Heart right ventricle (tissue), 16 donors: ENCODE results near the gene LPCAT4. TPM values are rescaled to one million over a fixed set of nuclear protein-coding genes. Genes with fewer than 3 reads are reported as not detected.

Experiments used
- ATAC-seq, 8 donors: fragments of 200-7000 bp; cut with Tn5 transposase; one replicate each; pipeline ENCODE4 v1.9.1; 2020; ENCODE audit warnings: mild to moderate bottlenecking in 8 of 8, moderate library complexity in 8 of 8, moderate number of reproducible peaks in 1 of 8
- DNase-seq, 2 donors: peaks; one replicate each; pipeline ENCODE4 v3.0.0-alpha.2; 2020
- H3K27ac ChIP-seq, 10 donors: fragments of 200-600 bp; sonication (generic) in 2 of 10; one replicate each; pipeline versions ENCODE4 v1.5.0 to v1.8.0; 2020 to 2022; ENCODE audit warnings: mild to moderate bottlenecking in 3 of 10
- H3K27me3 ChIP-seq, 7 donors: fragments of 200-600 bp; one replicate each; pipeline ENCODE4 v1.8.0; 2021 to 2022; ENCODE audit warnings: mild to moderate bottlenecking in 2 of 7
- H3K36me3 ChIP-seq, 9 donors: fragments of 200-600 bp; sonication (generic) in 1 of 9; one replicate each; pipeline versions ENCODE4 v1.5.0 to v1.8.0; 2020 to 2022; ENCODE audit warnings: mild to moderate bottlenecking in 2 of 9
- H3K4me1 ChIP-seq, 9 donors: fragments of 200-600 bp; sonication (generic) in 1 of 9; one replicate each; pipeline versions ENCODE4 v1.5.0 to v1.8.0; 2020 to 2022; ENCODE audit warnings: mild to moderate bottlenecking in 4 of 9
- H3K4me3 ChIP-seq, 10 donors: fragments of 200-600 bp; sonication (generic) in 2 of 10; one replicate each; pipeline versions ENCODE4 v1.5.0 to v1.8.0; 2020 to 2022; ENCODE audit warnings: mild to moderate bottlenecking in 7 of 10, moderate library complexity in 2 of 10
- H3K9me3 ChIP-seq, 11 donors: fragments of 200-600 bp in 10 of 11; sonication (generic) in 2 of 11; one replicate each; pipeline versions ENCODE4 v1.5.0 to v1.8.0; 2013 to 2022; ENCODE audit warnings: mild to moderate bottlenecking in 2 of 11, control low read depth in 1 of 11, moderate library complexity in 1 of 11
- WGBS, 2 donors: extraction: QIAGEN DNeasy Blood & Tissue Kit; methylation state at CpG; one replicate each; pipeline ENCODE4 v1.1.7; 2013; ENCODE audit warnings: inconsistent platforms in 1 of 2; 5-methylcytosine and 5-hydroxymethylcytosine counted together
- intact Hi-C, 10 donors: fragments of 100-400 bp; cut with DNase I; formaldehyde crosslinking; loops; one replicate each; pipeline versions ENCODE4 v1.11.1 to v1.14.2; 2022
- polyA plus RNA-seq, 2 donors: library from polyadenylated mRNA; stranded (reverse); fragments of 200-250 nt; gene quantifications; one replicate each; pipeline ENCODE4 v1.2.3, GENCODE V29; 2013
- total RNA-seq, 10 donors: library from RNA; stranded (reverse); fragmentation: NEBNext Ultra II Directional in 3 of 10; extraction: Animal tissue kit (Norgen Biotek cat#: 25700) in 3 of 10; gene quantifications; one replicate each; pipeline versions ENCODE4 v1.2.1 to v1.2.4, GENCODE V29; 2021 to 2023
- TF ChIP-seq, protein P1 (sequence below), 9 donors: fragments of 200-600 bp; sonication (generic) in 2 of 9; IDR thresholded peaks; one replicate each; pipeline versions ENCODE4 v1.5.0 to v1.8.0; 2021 to 2022; ENCODE audit warnings: antibody characterized with exemption in 9 of 9, mild to moderate bottlenecking in 5 of 9, moderate library complexity in 1 of 9
- donor health status: Arrhythmogenic right ventricular cardiomyopathy.
- donor health status: ischemic (EF 13 %, LVEDD 7.1; RV severe dilation, severe dysfunction).
- donor health status: healthy with polysubstance abuse.
- donor health status: DM: no; HTN: yes; CAD: no.
- donor health status: DM: no; HTN: no; CAD: no.
- donor health status: ischemic (EF 25% LVEDD 6.9; RV normal size, moderate dysfunction).
- donor health status: ischemic (EF 25% LVEDD 5.7; RV mildly dilated, moderate dysfunction).
- donor health status: healthy.
- donor health status: DM: yes; HTN: yes; CAD: no.
- donor health status: Ischemic cardiomyopathy.
- donor health status: ischemic (EF 35%, LVEDD 5.7; RV mildly dilated, moderate dysfunction).
- donor health status: nonischemic (EF 11% LVEDD 7.7; RV severe dilation, severe dysfunction).
- donor health status: DM: yes; HTN: yes; CAD: no.
- donor health status: PGD.
- donor health status: ischemic (EF 29% LVEDD 5.4; RV normal size, mild dysfunction).
- donor health status: nonischemic (EF 23%, LVEDD 6.1; RV moderate dilation, normal function).

LPCAT4 gene
- total and polyA plus RNA-seq, 12 donors: 15.1 to 110 (median 50.6) TPM

DNA sequence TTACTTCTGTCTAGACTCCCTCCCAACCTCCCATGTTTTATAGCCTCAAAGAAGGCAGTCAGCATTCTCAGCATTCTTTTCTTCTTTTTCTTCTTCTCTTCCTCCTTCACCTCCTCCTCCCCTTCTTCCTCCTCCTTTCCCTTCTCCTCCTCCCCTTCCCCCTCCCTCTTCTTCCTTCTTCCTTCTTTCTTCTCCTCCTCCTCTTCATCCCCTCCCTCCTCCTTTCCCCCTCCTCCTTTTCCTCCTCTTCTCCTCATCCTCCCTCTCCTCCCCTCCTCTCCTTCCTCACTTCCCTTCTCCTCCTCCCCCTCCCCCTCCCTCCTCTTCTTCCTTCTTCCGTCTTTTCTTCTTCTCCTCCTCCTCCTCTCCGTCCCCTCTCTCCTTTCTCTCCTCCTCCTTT is 3.6 kb upstream of the LPCAT4 start:
- H3K27me3 ChIP-seq: no peaks in the 10 kb centered on the region
- WGBS, 2 donors: 36 to 62% methylated on average over 2 of the region's 2 CpGs
- H3K4me1 ChIP-seq: peaks cover 0 to 15% (median 12%) of the 10 kb centered on the region in 9 donors
- no peaks in the 10 kb centered on the region for H3K9me3 ChIP-seq
- DNase-seq (no peak), ATAC-seq (no peak)
- no peak overlapping the region for H3K27ac ChIP-seq
- no peaks in the 10 kb centered on the region for H3K36me3 ChIP-seq
- TF ChIP-seq, protein P1, sequence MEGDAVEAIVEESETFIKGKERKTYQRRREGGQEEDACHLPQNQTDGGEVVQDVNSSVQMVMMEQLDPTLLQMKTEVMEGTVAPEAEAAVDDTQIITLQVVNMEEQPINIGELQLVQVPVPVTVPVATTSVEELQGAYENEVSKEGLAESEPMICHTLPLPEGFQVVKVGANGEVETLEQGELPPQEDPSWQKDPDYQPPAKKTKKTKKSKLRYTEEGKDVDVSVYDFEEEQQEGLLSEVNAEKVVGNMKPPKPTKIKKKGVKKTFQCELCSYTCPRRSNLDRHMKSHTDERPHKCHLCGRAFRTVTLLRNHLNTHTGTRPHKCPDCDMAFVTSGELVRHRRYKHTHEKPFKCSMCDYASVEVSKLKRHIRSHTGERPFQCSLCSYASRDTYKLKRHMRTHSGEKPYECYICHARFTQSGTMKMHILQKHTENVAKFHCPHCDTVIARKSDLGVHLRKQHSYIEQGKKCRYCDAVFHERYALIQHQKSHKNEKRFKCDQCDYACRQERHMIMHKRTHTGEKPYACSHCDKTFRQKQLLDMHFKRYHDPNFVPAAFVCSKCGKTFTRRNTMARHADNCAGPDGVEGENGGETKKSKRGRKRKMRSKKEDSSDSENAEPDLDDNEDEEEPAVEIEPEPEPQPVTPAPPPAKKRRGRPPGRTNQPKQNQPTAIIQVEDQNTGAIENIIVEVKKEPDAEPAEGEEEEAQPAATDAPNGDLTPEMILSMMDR (IDR thresholded peaks at IDR 0.05): no peak
- no peak overlapping the region for H3K4me3 ChIP-seq
- intact Hi-C loops: no loop called here

DNA sequence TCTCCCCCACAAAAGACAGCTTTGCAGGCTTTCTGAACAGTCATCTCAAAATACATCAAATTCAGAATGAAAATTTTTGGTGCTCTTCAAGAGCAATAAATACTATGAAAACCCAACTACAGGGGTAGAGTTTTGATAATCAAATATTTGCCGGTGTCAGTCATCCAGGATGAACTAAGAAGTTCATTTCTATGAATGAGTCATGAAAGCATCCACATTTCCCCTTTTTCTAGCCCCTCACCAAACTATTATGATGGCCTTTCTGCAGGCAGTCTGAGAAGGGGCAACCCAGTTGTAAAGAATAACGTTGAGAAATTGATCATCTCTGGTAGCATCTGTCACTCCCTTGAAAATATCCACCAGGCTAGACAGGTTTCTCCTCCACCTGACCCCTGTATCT is 3.1 kb upstream of the LPCAT4 start:
- Histone ChIP-seq H3K36me3 (no peaks in the 10 kb centered on the region), H3K27me3 (no peaks in the 10 kb centered on the region), H3K9me3 (no peaks in the 10 kb centered on the region), H3K27ac (no peak overlapping the region), H3K4me1 (peaks cover 0 to 20% (median 17%) of the 10 kb centered on the region in 9 donors), H3K4me3 (no peak overlapping the region)
- WGBS, 2 donors: 73 to 84% methylated on average over 2 of the region's 2 CpGs
- no peak for ATAC-seq
- no peak for DNase-seq
- intact Hi-C loops: no loop called here
- TF ChIP-seq, protein P1 (IDR thresholded peaks at IDR 0.05): no peak

DNA sequence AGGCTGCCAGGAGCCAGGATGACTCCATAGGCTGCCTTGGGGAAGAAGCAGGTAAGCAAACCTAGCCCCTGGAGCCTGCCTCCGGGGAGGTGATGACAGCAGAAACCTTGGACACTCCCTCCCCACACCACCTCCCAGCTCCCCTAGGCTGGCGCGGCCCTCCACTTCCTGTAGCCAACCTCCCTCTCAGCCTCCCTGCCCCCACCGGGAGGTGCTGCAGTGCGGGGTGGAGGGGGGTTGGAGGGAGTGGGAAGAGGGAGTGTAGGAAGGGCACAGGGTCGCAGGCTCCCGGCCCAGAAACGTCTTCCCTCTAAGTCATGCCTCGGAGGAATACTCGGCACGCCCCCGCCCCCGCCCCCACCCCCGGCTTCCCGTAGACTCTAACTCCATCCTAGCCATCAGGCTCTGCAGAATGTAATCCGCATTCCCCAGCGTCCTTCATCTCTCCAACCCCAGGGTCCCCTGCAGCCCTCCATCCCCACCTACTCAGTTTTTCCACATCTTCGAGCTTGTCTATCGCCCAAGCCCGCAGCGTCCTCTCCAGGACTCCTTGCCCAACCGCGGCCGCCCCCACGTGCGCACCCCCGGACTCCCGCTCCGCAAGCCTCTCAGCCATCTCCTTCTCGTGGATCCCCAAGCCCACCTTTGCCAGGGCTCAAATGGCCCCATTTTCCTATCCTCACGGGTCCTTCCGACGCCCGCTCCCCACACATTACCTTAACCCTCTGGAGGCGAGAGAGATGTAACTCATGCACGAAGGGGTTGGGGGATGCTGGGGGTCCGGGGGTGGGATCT is 528 bp downstream of the LPCAT4 start:
- H3K4me3 ChIP-seq: peak overlapping the region; percentile 56 to 100 (median 95)
- TF ChIP-seq, protein P1 (IDR thresholded peaks at IDR 0.05): no peak
- peak overlapping the region; percentile 97 to 100 (median 99) for H3K27ac ChIP-seq
- ATAC-seq: peak; percentile 40 to 85 (median 70)
- peak; percentile 75 to 77 for DNase-seq
- H3K9me3 ChIP-seq: no peaks in the 10 kb centered on the region
- peaks cover 0 to 27% (median 4%) of the 10 kb centered on the region in 9 donors for H3K36me3 ChIP-seq
- WGBS, 2 donors: 1 to 2% methylated on average over 36 to 37 of the region's 37 CpGs
- H3K27me3 ChIP-seq: no peaks in the 10 kb centered on the region
- intact Hi-C loops: loop anchor here in 9 of 10 donors (1.0 to 10.0 kb wide), 15 partner anchors 23 to 601 kb away; partner anchors contain the start of genes NOP10 (in 6 of the 9), NUTM1 (in 6 of the 9), EMC7 (in 4 of the 9) and PGBD4 (in 4 of the 9)
- H3K4me1 ChIP-seq: peaks cover 0 to 26% (median 23%) of the 10 kb centered on the region in 9 donors

DNA sequence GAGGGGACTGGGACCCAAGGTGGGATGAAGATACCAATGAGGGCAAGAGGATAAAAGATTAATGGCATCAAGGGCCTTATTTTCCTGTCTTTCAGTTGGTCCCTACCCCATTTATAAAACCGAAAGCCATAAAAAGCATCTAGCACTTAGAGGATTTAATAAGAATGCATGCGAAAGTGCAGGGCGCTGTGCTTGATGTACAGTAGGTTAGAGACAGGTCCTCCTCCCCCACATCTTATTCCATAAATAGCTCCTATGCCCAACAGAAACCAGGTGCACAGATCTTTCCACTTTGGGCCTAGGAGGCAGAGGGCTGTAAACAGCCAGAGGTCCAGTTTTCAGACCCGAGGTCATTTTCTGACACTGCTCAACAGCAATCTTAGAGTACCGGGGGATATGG is 1.2 kb downstream of the LPCAT4 start:
- peaks cover 0 to 33% (median 9%) of the 10 kb centered on the region in 9 donors for H3K36me3 ChIP-seq
- 22 to 23% methylated on average over 5 of the region's 5 CpGs for WGBS, 2 donors
- H3K27ac ChIP-seq: peak overlapping the region; percentile 25 to 100 (median 99)
- intact Hi-C loops: loop anchor here in 8 of 10 donors (2.0 to 10.0 kb wide), 13 partner anchors 21 to 601 kb away; partner anchors contain the start of genes EMC7 (in 4 of the 8), PGBD4 (in 4 of the 8), NOP10 (in 3 of the 8) and NUTM1 (in 3 of the 8)
- DNase-seq: no peak
- peaks cover 0 to 26% (median 23%) of the 10 kb centered on the region in 9 donors for H3K4me1 ChIP-seq
- H3K4me3 ChIP-seq: peak overlapping the region; percentile 56 to 100 (median 95)
- no peaks in the 10 kb centered on the region for H3K9me3 ChIP-seq
- TF ChIP-seq, protein P1 (IDR thresholded peaks at IDR 0.05): no peak
- ATAC-seq: peak in 4 of 8 donors; percentile 31 to 34 (median 32)
- no peaks in the 10 kb centered on the region for H3K27me3 ChIP-seq
